Measurements from ENCODE around the gene TSKU.

The TSKU gene

DNA sequence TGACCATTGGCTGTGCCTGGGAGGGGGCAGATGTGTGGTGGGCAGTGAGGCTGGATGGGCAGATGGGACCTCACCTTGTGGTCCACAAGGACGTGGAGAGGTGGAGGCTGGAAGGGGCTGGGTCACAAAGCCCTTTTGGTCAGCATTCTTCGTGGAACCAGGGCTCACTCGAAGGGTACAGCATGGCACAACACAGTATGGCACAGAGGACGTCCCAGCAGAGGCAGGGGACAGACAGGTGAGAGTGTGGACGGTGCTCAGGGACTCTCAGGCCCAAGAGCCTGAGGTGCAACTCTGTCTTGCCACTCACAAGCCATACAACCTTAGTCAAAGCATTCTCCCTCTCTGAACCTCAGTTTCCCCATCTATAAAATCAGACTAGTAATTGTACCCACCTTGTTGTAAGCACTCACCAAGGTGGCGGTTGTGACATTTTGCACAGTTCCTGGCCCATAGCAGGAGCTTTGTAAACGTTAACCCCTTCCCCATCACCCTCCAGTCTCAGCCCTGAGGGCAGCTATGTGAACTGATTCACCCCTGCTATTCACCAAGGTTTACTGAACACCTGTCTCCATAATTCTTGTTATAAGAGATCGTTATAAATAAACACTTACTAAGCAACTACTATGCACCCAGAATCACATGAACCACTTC is 11.6 kb upstream of the TSKU start:
- DNase-seq, result no peak

DNA sequence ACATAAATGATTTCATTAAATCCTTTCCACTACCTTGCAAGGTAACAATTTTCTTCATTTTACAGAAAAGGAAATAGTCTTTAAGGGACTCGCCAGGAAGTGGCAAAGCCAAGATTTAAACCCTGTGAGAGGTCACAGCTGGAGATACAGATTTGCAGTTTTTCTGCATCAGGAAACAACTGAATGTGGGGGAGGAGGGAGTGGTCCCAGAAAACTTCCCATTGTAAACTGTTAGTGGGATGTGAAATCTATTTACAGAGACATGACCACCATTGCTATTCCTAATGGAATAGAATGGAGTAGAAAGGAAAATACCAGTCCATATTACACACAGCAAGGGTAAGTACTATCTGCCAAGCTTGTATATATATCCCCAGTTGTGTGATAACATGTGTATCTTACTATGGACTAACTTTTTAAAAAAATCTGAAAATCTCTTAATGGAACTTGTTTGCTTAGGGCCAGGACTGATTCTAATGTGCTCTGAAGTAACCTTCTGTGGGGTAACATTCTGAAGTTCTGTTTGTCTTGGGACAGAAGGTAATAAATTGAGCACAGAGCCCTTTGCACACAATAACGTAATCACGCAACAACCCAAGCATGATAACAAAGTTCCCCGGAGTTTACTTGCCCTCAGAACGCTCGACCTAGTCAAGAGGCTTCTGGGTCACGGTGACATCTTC is 10.9 kb upstream of the TSKU start:
- no peak for DNase-seq

DNA sequence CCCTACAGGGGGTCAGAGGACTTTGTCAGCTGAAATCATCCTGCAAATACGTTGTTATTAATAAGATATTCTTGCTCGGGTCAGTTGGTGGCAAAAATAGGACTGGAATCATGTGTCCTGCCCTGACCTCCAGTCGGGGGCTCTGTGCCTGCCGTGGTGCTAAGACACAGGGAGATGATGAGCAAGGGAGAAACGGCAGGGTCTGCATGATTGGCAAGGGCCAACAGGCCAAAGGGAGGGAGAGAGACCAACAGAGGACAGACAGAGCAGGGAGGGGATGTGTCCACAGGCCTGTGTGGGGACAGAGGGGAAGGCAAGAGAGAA is 10.4 kb upstream of the TSKU start:
- no peak for DNase-seq

DNA sequence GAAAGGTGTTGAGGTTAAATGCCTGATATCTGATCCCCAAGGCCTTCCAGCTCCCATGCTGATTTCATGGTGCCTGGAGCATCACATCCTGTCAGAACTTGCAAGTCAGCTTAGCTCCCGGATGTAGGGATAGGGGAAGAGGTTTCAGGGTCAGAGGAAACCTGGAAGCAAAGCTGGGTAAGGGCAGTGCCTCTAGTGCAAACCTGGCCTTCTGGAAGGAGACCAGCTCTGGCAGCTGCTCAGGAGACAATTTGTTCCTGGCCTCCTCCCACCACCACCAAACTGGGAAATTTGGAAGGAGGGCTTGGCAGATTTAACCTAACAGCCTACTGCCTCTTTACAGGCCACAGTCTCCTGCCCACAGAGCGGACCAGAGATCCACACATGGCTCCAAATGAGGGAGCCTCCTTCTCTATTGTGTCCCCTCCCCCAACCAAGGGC is 9.2 kb upstream of the TSKU start:
- DNase-seq, result no peak

DNA sequence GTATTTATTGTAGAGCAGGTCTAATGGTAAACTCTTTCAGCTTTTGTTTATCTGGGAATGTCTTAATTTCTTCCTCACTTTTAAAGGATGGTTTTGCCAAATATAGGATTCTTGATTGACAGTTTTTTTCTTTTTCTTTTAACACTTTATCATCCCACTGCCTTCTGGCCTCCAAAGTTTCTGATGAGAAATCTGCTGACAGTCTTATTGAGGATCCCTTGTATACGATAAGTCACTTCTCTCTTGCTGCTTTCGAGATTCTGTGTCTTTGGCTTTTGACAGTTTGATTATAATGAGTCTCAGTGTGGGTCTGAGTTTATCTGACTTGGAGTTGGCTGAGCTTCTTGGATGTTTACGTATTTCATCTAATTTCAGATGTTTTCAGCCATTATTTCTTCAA is 6.7 kb upstream of the TSKU start:
- DNase-seq, result no peak

DNA sequence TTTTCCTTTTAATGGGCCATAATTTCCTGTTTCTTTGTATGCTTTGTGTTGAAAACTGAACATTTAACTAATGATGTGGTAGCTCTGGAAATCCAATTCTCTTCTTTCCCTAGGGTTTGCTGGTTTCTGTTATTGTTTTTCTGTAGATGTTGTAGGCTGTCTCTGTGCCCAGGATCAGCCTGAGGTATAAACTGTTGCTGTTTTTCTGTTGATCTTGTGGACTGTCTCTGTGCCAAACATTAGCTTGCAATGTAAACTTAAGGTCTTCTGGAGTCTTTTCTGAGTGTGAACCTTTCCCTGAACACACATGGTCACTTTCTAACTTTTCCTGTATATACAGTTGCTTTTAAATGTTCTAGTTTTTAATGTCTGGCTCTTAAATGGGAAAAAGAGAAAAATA is 5.9 kb upstream of the TSKU start:
- DNase-seq, result no peak

DNA sequence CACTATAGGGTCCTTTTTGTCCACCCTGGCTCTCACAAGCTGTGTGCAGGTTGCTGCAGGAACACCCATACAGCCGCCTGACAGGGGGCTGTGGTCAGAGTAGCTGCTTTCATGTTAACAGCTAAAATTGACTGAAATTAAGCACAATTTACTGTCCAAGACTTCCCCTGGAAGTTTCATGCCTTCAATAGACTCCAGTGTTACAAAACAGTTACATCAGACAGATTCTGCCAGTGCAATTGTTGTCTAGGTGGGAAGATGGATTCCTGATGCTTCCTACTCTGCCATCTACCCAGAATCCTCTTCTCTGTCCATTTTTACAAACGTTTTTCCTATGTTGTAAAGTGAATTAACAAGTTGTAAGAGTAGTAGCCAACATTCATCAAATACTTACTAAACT is 5.3 kb upstream of the TSKU start:
- DNase-seq, result no peak

DNA sequence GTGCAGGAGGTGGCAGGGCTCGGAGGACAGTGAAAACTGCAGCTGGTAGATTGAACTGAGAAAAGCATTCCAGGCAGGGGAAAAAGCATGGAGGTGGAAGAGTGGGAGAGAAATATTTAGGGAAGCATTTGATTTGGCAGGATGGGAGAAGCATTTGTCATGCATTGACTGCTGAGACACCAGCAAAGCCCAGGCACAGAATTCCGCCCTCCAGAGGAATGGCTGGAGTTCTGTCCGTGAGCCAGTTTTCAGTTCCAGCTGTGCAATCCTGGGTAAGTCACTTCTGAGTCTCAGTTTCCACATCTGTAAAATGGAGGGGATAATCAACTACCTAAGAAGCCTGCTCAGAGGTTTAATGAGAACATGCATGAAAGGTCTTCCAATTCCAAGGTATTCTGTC is 4.3 kb upstream of the TSKU start:
- DNase-seq, result no peak

DNA sequence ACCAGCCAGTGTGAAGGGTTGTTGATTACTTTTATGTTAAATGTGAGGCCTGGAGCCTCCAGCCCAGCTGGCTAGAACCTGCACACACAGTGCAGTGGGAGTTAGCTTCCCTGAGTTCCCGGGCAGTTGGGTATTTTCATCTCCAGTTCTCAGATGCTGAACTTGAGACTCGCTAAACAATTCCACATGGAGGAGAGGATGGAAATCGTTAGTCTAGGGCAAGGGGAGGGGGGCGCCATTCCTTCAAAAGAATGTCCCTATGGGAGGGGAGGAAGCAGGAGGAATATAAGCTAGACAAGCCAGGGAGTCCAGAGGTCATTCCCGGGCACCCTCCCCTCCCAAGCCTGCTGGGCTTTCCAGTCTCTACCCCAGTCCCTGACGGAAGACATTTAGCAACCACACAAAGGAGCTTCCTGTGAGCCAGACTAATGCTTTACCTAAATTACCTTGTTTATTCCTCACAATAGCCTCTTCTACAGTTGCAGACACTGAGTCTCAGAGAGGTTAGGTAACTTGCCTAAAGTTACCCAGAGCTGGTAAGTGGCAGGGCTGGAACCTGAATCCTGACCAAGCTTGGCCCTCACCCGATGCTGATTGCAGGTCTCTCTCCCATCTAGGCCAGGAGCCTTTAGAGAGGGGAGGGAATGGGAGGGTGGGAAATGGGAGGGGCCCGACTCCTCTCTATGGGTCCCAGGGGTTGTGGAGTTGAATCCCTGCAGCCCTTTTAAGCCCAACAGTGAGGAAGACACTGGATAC is 1.9 kb upstream of the TSKU start:
- no peak for DNase-seq

DNA sequence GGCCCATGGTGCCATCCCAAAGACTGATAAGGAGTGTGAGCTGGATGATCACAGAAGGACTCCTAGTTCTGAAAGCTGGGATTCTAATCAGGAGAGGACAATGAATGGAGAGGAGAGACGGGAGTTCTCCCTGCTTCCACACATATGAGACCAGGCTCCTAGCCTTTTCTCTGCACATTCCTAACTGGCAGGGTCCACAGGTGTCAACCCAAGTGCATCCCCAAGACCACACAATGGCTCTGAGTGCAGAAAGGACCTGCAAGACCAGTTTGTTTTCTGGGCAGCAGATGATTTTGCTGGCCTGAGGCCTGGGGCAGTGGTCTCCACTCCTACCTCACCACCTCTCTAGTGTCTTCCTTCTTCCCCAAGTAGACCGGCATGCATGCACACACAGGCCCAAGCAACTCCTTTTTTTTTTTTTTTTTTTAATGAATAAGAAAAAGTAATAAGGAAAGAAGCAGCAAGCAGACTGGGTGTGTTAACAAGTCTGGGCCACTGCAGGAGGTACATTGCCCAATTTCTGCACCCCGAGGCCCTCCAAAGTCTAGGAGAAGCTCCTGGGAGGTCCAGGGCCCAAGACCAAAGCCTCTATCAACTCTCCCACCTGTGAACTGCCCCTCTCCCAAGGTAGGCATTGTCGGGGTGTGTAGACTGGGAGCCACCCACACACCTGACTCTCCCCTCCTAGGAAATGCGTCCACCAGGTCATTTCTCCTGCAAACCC is 1.2 kb upstream of the TSKU start:
- DNase-seq, result no peak

DNA sequence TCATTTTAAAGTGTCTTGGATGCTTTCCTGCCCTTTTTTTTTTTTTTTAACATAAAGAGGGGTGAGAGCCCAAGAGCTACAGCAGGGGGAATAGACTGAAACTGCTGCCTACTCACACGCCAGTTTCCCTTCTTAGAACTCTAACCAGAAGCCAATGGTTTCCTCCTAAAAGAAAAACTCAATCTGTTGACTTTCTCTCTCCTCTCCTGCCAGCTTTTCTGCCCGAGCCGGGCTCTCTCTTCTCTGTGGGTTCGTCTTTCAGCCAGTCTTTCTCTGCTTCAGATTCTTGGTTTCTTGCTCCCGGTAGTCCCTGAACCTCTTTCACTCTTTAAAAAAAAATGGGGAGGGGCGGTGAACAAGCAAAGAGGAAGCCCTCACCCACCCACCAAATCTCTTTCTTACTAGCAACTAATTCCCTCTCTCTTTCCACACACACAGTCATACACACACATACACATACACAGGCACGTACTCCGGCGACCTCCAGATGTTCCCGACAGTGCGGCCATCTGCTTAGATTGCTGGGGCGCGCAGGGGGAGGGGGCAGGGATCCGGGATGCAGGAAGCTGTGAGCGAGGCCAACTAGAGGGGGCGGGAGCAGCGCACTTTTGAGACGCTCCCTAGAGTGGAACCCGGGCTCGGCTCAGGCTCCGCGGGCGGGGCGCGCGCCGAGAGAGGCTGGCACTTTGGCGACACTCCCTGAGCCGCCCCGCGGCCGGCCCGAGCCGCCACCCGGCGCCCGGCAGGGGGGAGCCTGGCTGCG is 444 bp upstream of the TSKU start:
- peak; percentile 4 for DNase-seq

DNA sequence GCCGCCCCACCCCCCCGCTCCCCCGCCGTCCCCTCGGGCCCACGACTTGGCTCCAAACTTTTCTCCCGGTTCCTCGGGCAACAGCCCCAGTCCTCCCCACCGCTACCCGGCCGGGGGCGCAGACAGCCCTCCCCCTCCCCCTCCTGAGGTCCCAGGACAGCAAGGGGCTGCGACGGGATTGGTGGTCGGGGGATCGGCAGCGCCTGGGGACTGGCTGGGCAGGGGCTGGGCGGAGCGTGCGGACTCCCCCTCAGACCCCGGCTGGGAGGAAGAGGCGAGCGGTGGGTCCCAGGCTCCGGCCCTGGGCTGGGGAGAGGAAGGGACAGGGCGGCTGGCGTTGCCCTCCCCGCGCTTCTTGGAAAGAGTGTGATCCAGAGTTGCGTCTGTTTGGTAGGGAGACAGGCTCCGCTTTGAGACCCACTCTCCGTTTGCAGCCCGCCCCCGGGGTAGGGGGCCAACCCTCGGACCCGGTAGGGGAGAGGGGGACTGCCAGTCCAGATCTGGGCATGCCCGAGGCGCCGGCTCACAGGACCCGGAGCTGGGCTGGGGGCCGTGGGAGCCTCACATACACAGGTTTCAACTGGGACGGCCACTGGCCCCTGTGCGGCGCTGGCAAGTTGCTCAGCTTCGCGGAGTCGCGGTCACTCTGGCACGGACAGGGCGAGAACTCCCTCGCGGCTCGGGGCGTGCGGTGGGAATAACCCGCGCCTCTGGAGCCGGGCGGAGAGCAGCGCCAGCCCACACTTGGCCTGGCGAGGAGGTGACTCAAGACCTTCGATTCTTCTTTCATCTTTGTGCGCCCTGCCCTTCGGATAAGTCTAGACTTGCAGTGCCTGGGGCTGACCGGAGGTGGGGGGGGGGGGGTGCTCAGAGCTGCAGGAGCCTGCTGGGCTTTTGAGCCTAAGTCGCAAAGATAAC is 999 bp downstream of the TSKU start:
- DNase-seq, result no peak

DNA sequence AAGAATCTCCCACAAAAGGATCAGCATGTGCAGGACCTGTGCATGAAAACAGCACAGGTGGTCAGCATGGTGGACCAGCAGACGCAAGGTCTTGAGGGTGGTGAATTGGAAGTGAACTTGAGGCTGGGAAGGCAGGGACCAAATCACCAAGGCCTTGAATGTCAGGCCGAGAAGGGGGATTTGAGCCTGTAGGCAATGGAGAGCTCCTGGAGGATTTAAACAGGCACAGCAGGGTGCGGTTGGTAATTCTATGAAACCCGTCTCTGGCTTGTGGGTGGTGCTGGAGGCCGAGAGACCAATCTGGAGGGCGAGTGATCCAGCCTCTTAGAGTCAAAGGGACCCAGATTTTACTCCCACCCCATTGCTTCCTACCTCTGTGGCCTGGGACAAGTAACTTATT is 2.4 kb downstream of the TSKU start:
- no peak for DNase-seq

DNA sequence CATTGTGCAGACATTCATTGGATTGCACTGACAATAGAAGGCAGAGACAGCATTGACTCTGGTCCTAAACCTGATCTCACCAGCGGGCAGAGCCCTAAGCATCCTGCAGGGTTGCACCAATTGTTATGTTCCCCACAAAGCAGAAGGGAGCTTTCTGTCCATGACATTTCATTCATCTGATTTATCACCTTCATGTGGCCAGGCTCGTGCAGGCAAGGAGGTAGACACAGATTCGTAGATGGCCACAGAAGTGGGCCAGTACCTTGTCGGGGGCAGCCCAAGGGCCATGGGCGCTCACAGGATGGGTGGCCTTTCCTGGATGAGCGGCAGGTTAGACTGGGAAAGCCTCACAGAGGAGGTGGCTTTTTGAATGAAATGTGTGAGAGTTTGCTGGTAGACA is 2.9 kb downstream of the TSKU start:
- no peak for DNase-seq

DNA sequence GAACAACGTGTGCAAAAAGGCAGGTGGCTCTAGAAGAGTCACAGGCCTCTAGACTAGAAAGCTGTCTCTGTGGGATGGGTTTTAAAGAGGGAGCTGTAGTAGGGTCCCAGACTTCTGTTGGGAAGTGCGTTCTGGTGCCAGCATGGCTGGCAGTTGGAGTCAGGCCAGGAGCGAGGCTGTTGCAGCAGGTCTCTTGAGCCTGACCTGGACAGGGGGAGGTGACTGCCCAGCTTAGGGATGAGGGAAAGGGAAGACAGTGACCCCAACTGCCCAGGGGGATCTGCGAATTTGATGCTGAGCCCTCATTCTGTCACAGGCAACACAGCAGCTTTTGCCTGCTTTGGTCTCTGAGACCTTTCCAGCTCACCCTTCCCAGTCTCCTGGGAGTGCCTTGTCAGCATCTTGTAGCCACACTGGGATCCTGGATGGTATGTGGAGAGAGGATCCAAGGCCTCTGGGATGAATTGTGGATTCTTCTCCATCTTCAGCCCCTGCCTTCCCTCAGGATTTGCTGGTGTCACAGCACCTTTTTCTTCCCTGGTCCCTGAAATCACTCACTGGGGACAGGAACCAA is 3.4 kb downstream of the TSKU start:
- no peak for DNase-seq

DNA sequence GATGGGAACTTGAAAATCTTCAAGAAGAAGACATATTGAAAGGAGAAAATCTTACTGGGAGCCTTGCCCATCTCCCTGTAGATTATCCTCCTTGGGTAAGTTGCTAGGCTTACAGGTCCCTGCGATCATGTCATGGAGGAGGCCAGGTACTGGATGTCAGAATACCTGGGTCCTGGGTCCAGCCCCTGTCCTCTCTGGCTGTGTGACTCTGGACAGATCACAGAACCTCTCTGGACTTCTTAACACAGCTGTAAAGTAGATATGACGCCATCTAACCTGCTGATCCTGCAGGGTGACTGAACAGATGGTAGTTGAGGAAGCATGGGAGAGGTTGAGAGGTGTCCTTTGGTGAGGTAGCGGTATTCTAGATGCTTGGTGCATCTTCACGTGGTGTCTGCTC is 4.1 kb downstream of the TSKU start:
- no peak for DNase-seq

DNA sequence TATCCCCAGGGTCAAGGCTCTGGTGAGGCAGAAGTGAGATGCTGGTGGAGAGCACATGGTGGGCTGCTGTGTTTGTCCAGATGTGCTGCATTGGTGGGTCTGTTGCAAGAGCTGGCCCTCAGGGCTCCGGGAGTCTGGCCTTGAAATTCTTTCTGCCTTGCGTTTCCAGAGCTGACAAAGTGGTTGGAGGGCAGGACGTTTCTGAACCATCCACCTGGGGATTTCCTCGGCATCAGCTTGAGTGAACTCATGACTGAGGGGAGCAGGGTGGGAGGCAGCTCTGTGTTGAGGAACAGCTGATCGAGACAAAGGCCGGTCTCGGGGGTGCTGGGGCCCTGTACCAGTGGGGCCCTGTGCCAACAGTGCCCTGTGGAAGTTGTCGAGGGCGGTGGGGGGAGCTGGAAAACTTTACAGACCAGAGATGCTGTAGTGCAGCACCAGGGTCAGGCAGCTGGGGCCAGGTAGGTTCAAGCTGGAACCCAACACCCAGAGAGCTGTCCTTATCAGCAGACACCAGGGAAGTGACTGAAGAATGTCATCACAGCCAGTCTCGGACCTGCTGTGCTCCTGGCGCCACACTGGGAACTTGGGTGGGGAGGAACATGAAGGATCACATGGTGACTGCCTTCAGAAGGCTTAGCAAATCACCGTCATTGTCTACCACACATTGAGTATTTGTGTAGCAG is 4.9 kb downstream of the TSKU start:
- no peak for DNase-seq

DNA sequence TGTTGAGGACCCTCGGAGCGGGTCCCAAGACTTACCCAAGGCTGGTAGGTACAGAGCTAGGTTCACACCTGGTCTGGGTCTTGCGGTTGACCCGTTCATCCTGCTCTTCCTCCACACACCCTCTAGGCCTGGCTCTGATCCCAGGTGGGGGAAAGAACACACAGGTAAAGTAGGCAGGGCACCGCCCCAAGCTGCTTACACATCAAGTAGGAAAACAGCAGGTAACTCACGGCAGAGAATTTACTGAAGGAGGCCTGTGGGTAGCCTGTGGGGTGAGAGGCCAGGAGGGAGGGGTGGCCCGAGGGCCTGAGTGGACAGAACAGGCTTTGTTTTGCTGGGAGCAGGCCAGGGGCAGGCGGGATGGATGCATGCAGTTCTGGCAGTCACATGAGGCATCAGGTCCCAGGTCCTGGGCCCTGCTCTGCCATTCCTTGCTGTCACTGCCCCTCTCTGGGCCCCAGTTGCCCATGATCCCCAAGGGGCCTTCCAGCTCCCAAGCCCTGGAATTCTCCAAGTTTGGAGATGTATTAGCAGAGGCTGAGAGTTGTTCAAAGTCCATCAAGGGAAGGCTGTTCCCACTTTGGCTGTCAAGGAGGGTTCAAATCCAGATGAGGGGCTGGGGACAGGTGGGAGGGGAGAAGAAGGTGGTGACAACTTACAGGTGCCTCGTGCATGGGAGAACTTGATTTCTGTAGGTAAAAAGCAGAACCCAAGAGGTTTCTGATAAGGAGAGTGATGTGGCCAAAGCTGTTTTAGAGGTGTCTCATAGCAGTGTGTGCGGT is 5.7 kb downstream of the TSKU start:
- DNase-seq, result no peak

DNA sequence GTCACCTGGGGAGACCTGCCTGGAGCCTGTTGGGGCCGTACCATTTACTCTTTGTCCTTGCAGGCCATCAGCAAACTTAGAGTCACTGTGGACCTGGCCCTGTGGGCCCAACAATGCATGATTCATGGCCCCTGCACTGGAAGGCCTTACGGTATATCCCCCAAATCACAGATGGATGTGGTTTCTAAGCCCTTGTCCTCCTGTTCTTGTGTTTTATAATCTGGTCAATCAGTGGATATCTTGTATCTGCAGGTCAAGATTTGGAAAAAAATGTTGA is 6.2 kb downstream of the TSKU start:
- DNase-seq, result no peak

DNA sequence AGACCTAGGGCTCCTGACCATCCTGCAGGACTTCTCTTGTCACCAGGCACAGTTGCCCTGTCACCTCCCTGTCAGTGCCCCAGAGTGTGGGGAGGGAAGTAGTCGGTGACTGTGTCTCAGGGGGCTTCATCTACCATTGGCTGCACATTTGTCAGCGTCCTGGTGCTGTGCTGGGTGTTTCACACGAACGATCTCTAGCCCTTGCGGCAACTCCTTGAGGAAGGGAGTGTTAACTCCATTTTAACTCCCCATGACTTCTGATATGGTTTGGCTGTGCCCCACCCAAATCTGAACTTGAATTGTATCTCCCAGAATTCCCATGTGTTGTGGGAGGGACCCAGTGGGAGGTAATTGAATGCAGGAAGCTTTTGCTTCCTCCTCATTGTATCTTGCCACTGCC is 7.1 kb downstream of the TSKU start:
- DNase-seq, result no peak

All from CD4-positive, alpha-beta T cell treated with Interleukin-12 subunit alpha and Interleukin-12 subunit beta, for 1 hour (primary cell).